ENCODE measurements around the gene N4BP2.

DNA sequence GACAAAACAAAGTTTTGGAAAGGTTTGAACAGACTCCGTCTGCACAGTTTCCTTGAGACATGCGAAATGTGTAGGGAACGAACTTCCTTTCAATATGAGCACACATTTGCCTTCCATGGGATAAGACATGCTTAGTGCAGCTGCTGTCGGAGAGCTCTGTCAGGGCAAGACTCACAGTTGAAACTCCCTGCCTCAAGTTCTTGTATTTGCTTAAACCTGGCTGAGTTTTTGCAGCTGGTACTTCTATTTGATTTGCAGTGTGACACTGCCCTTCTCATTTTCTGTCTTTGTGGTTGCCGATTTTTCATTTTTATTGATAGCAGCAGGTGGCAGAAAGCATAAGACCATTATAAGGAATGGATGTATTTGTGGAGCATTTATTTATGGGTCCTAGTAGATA lies 122.0 kb downstream of the N4BP2 start:
- no peak for TF ChIP-seq EZH2 (IDR thresholded peaks at IDR 0.05)
- TF ChIP-seq FOXP2 (optimal IDR thresholded peaks at IDR 0.05; ENCODE audit: control extremely low read depth, extremely low read length, insufficient read depth) = no peak
- TF ChIP-seq POLR2AphosphoS5 (IDR thresholded peaks at IDR 0.05; ENCODE audit: borderline replicate concordance, low read depth, low read length) = no peak

Data from SK-N-MC (cell line).